HCT116 (cell line): ENCODE results near the gene WLS. TPM values are rescaled to one million over a fixed set of nuclear protein-coding genes. Genes with fewer than 3 reads are reported as not detected.

ENCODE experiments used
- ATAC-seq: fragments of 200-7000 bp; cut with Tn5 transposase; 2 replicates; pipeline ENCODE4 v1.9.1; 2020; ENCODE audit warnings: mild to moderate bottlenecking, moderate library complexity
- BruUV-seq: library from RNA; stranded (reverse); fragments of 400-500 nt; replicated peaks from 2 replicates; lab custom pipeline; 2021; lab: Mats Ljungman, UMichigan
- CTCF ChIA-PET: fragments of 300-600 bp; sonication (Branson Sonifier 250); formaldehyde crosslinking; loops from one replicate; lab custom pipeline; 2021; ENCODE audit warnings: antibody characterized with exemption; lab: Charles Lee
- POLR2A ChIA-PET: fragments of 300-600, 350-600 bp; sonication (Branson Sonifier 250); formaldehyde crosslinking; loops from one replicate; lab custom pipeline; 2021; ENCODE audit warnings: antibody characterized with exemption; lab: Charles Lee
- RAD21 ChIA-PET, 2 experiments: fragments of 300-600 bp; sonication (Branson Sonifier 250); formaldehyde crosslinking; loops; one replicate each; lab custom pipeline; 2023; ENCODE audit warnings: low total read pairs in 2 of 2; ENCODE audit not compliant: uncharacterized antibody in 2 of 2, unreplicated experiment in 2 of 2, low non-redundant PET in 1 of 2; lab: Charles Lee
- DNase-seq: peaks from one replicate; pipeline ENCODE4 v3.0.0-alpha.2; 2010; ENCODE audit warnings: low read depth, low spot score
- H2AFZ ChIP-seq: fragments of 200-600 bp; shearing (Covaris generic), sonication (generic); 2 replicates; pipeline ENCODE4 v1.6.1; 2017; ENCODE audit warnings: low read depth, mixed run types, mixed read lengths, antibody characterized with exemption, low read length; ENCODE audit not compliant: poor library complexity, severe bottlenecking
- H3K27ac ChIP-seq: 2 replicates; pipeline ENCODE4 v1.5.1; 2012; ENCODE audit warnings: low read depth, low read length
- H3K27me3 ChIP-seq: fragments of 200-600 bp; sonication (generic); 2 replicates; pipeline ENCODE4 v1.6.1; 2016; ENCODE audit warnings: mixed run types, low read length, mixed read lengths; ENCODE audit not compliant: insufficient read depth
- H3K36me3 ChIP-seq, 2 experiments: fragments of 200-500 bp in 1 of 2; fragments of 200-600 bp in 1 of 2; sonication (Bioruptor generic) in 1 of 2; sonication (generic) in 1 of 2; 2 replicates each; pipeline versions ENCODE4 v1.5.1 to v1.6.1; 2014 to 2016; ENCODE audit warnings: low read length in 2 of 2, inconsistent platforms in 1 of 2, mixed read lengths in 1 of 2, mixed run types in 1 of 2; ENCODE audit not compliant: insufficient read depth in 2 of 2, control insufficient read depth in 1 of 2
- H3K4me1 ChIP-seq, 2 experiments: fragments of 200-600 bp in 1 of 2; sonication (generic) in 1 of 2; 2 replicates each; pipeline versions ENCODE4 v1.5.1 to v1.6.1; 2012 to 2017; ENCODE audit warnings: low read length in 2 of 2, inconsistent platforms in 1 of 2, mild to moderate bottlenecking in 1 of 2, mixed read lengths in 1 of 2, mixed run types in 1 of 2, moderate library complexity in 1 of 2; ENCODE audit not compliant: insufficient read depth in 2 of 2, control insufficient read depth in 1 of 2
- H3K4me2 ChIP-seq: fragments of 200-600 bp; sonication (generic); 2 replicates; pipeline ENCODE4 v1.6.1; 2017; ENCODE audit warnings: mixed run types, low read length, mixed read lengths
- H3K4me3 ChIP-seq, 2 experiments: fragments of 200-600 bp in 1 of 2; sonication (generic) in 1 of 2; replicated peaks in 1 of 2; 2 replicates each; pipeline ENCODE4 v1.5.1; 2011 to 2016; ENCODE audit warnings: low read length in 2 of 2, control low read depth in 1 of 2, low read depth in 1 of 2, mild to moderate bottlenecking in 1 of 2, mixed read lengths in 1 of 2, mixed run types in 1 of 2
- H3K79me2 ChIP-seq: fragments of 200-600 bp; sonication (generic); 2 replicates; pipeline ENCODE4 v1.6.1; 2017; ENCODE audit warnings: mild to moderate bottlenecking, mixed run types, low read length, moderate library complexity, mixed read lengths; ENCODE audit not compliant: insufficient read depth
- H3K9ac ChIP-seq: fragments of 200-600 bp; sonication (generic); 2 replicates; pipeline ENCODE4 v1.6.1; 2016; ENCODE audit warnings: low read length, mixed read lengths
- H3K9me2 ChIP-seq: fragments of 200-600 bp; sonication (generic), shearing (Covaris generic); 2 replicates; pipeline ENCODE4 v1.6.1; 2017; ENCODE audit warnings: mixed run types, mild to moderate bottlenecking, moderate library complexity; ENCODE audit not compliant: insufficient read depth
- H3K9me3 ChIP-seq, 2 experiments: fragments of 200-500 bp in 1 of 2; fragments of 200-600 bp in 1 of 2; sonication (Bioruptor generic) in 1 of 2; sonication (generic) in 1 of 2; 2 replicates each; pipeline ENCODE4 v1.6.1; 2014 to 2017; ENCODE audit warnings: low read length in 2 of 2, mixed read lengths in 2 of 2, inconsistent platforms in 1 of 2, low read depth in 1 of 2, mild to moderate bottlenecking in 1 of 2, mixed run types in 1 of 2, moderate library complexity in 1 of 2; ENCODE audit not compliant: control insufficient read depth in 1 of 2, insufficient read depth in 1 of 2
- H4K20me1 ChIP-seq: fragments of 200-600 bp; sonication (generic), shearing (Covaris generic); 2 replicates; pipeline ENCODE4 v1.6.1; 2017; ENCODE audit warnings: mixed run types, mild to moderate bottlenecking, moderate library complexity; ENCODE audit not compliant: insufficient read depth
- CBX3 ChIP-seq: IDR thresholded peaks from 2 replicates; pipeline ENCODE4 v1.6.1; 2012; ENCODE audit warnings: low read depth
- EZH2 ChIP-seq: fragments of 200-600 bp; sonication (generic); IDR thresholded peaks from 2 replicates; pipeline ENCODE4 v1.6.1; 2017; ENCODE audit warnings: antibody characterized with exemption, mixed run types
- FOSL1 ChIP-seq: IDR thresholded peaks from 2 replicates; pipeline ENCODE4 v1.6.1; 2012; ENCODE audit warnings: low read depth
- MAX ChIP-seq: IDR thresholded peaks from 2 replicates; pipeline ENCODE4 v1.6.1; 2012
- POLR2A ChIP-seq: IDR thresholded peaks from 2 replicates; pipeline ENCODE4 v1.7.0; 2011; ENCODE audit warnings: borderline replicate concordance; ENCODE audit not compliant: insufficient read depth, insufficient read length; ENCODE audit errors: extremely low read depth
- POLR2AphosphoS5 ChIP-seq: IDR thresholded peaks from 2 replicates; pipeline ENCODE4 v1.6.1; 2011; ENCODE audit warnings: mild to moderate bottlenecking, low read depth, low read length, moderate library complexity
- SIN3A ChIP-seq: IDR thresholded peaks from 2 replicates; pipeline ENCODE4 v1.6.1; 2012; ENCODE audit warnings: low read depth
- SRF ChIP-seq: IDR thresholded peaks from 2 replicates; pipeline ENCODE4 v1.6.1; 2012; ENCODE audit warnings: low read depth
- TCF7L2 ChIP-seq: IDR thresholded peaks from 2 replicates; pipeline ENCODE4 v1.7.0; 2011; ENCODE audit warnings: borderline replicate concordance, inconsistent platforms; ENCODE audit not compliant: insufficient read depth, insufficient read length; ENCODE audit errors: extremely low read depth
- ZNF274 ChIP-seq: fragments of 200-500 bp; sonication (Bioruptor generic); IDR thresholded peaks from 2 replicates; pipeline ENCODE4 v1.6.1; 2014; ENCODE audit warnings: mild to moderate bottlenecking, low read depth, low read length, inconsistent platforms
- intact Hi-C: fragments of 100-400 bp; cut with micrococcal nuclease; formaldehyde crosslinking; loops from 2 replicates; pipeline ENCODE4 v1.10.0; 2022
- total RNA-seq: library from RNA; stranded (reverse); gene quantifications from one replicate; pipeline ENCODE4 v1.2.1, GENCODE V29; 2021; ENCODE audit not compliant: unreplicated experiment
- TF ChIP-seq, protein P1 (sequence below): IDR thresholded peaks from 2 replicates; pipeline ENCODE4 v1.6.1; 2012; ENCODE audit warnings: low read depth
- TF ChIP-seq, protein P2 (sequence below): IDR thresholded peaks from 2 replicates; pipeline ENCODE4 v1.6.1; 2011; ENCODE audit warnings: mild to moderate bottlenecking, low read length, moderate library complexity; ENCODE audit not compliant: insufficient replicate concordance; ENCODE audit errors: extremely low read depth

The WLS gene
- total RNA-seq, 1 experiment from 2014 or later: 38.0 TPM

- Histone ChIP-seq H3K4me3 (no peak overlapping the region), H4K20me1 (no peaks in the 10 kb centered on the region), H3K36me3 (peaks cover 3 to 16% of the 10 kb centered on the region in 2 experiments; a peak in 2 of 4 replicates), H3K9ac (no peak overlapping the region), H3K27me3 (no peaks in the 10 kb centered on the region), H2AFZ (no peak overlapping the region), H3K27ac (no peak overlapping the region), H3K4me1 (no peaks in the 10 kb centered on the region), H3K79me2 (no peaks in the 10 kb centered on the region), H3K9me3 (no peaks in the 10 kb centered on the region), H3K4me2 (no peak overlapping the region), H3K9me2 (no peaks in the 10 kb centered on the region)
- ChIA-PET RAD21 (no interaction called here), CTCF (no interaction called here), POLR2A (no interaction called here)
- BruUV-seq: no TSS peak
- intact Hi-C loops: no loop called here
- no peak for DNase-seq
- TF ChIP-seq FOSL1 (no peak), SRF (no peak), ZNF274 (no peak), EZH2 (no peak), POLR2AphosphoS5 (no peak), POLR2A (no peak), CBX3 (no peak), TCF7L2 (no peak), MAX (no peak), SIN3A (no peak)
- TF ChIP-seq, protein P1, sequence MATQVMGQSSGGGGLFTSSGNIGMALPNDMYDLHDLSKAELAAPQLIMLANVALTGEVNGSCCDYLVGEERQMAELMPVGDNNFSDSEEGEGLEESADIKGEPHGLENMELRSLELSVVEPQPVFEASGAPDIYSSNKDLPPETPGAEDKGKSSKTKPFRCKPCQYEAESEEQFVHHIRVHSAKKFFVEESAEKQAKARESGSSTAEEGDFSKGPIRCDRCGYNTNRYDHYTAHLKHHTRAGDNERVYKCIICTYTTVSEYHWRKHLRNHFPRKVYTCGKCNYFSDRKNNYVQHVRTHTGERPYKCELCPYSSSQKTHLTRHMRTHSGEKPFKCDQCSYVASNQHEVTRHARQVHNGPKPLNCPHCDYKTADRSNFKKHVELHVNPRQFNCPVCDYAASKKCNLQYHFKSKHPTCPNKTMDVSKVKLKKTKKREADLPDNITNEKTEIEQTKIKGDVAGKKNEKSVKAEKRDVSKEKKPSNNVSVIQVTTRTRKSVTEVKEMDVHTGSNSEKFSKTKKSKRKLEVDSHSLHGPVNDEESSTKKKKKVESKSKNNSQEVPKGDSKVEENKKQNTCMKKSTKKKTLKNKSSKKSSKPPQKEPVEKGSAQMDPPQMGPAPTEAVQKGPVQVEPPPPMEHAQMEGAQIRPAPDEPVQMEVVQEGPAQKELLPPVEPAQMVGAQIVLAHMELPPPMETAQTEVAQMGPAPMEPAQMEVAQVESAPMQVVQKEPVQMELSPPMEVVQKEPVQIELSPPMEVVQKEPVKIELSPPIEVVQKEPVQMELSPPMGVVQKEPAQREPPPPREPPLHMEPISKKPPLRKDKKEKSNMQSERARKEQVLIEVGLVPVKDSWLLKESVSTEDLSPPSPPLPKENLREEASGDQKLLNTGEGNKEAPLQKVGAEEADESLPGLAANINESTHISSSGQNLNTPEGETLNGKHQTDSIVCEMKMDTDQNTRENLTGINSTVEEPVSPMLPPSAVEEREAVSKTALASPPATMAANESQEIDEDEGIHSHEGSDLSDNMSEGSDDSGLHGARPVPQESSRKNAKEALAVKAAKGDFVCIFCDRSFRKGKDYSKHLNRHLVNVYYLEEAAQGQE: no peak
- TF ChIP-seq, protein P2, sequence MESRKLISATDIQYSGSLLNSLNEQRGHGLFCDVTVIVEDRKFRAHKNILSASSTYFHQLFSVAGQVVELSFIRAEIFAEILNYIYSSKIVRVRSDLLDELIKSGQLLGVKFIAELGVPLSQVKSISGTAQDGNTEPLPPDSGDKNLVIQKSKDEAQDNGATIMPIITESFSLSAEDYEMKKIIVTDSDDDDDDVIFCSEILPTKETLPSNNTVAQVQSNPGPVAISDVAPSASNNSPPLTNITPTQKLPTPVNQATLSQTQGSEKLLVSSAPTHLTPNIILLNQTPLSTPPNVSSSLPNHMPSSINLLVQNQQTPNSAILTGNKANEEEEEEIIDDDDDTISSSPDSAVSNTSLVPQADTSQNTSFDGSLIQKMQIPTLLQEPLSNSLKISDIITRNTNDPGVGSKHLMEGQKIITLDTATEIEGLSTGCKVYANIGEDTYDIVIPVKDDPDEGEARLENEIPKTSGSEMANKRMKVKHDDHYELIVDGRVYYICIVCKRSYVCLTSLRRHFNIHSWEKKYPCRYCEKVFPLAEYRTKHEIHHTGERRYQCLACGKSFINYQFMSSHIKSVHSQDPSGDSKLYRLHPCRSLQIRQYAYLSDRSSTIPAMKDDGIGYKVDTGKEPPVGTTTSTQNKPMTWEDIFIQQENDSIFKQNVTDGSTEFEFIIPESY: no peak
- ATAC-seq: no peak
Observed at GRCh38 chr1:68151690-68152089, 80.6 kb downstream of the WLS start.
